ENCODE results near the gene OCRL.
"Not testable (repeated sequence)": the region's sequence is repeated elsewhere in the genome, so short reads cannot be mapped to it uniquely, and the experiment has no call there.

GRCh38 chrX:129573652-129574051, 33.6 kb downstream of the OCRL start:
- not testable (repeated sequence) for TF ChIP-seq CTCF, POLR2A (IDR thresholded peaks at IDR 0.05)

Measured in thyroid gland (tissue), 4 donors.